Activated CD4-positive, alpha-beta T cell treated with anti-CD3 and anti-CD28 coated beads, Interleukin-2, amount 50 U/mL, for 16 hours (primary cell): ENCODE measurements around the gene ST6GALNAC3.
"Not testable (repeated sequence)": the region's sequence is repeated elsewhere in the genome, so short reads cannot be mapped to it uniquely, and the experiment has no call there.

Source experiments
- DNase-seq: peaks from one replicate; pipeline ENCODE4 v3.0.0-alpha.2; 2020

The ST6GALNAC3 gene

GRCh38 chr1:76074321-76075187, at the start of gene ST6GALNAC3:
ST6GALNAC3 (plus strand) TSS chr1:76074746.
- DNase-seq = peak; percentile 68

- no peak for DNase-seq
Observed at GRCh38 chr1:76027341-76027740, 47.2 kb upstream of the ST6GALNAC3 start.

- no peak for DNase-seq
Observed at GRCh38 chr1:76029331-76029730, 45.2 kb upstream of the ST6GALNAC3 start.

GRCh38 chr1:76031496-76031895, 43.0 kb upstream of the ST6GALNAC3 start:
- DNase-seq = no peak

GRCh38 chr1:76033800-76034475, 40.6 kb upstream of the ST6GALNAC3 start:
- DNase-seq = no peak

GRCh38 chr1:76035053-76035452, 39.5 kb upstream of the ST6GALNAC3 start:
- DNase-seq = no peak

- DNase-seq = no peak
Observed at GRCh38 chr1:76037324-76037723, 37.2 kb upstream of the ST6GALNAC3 start.

- DNase-seq = no peak
Observed at GRCh38 chr1:76038287-76039004, 36.1 kb upstream of the ST6GALNAC3 start.

GRCh38 chr1:76046149-76046548, 28.4 kb upstream of the ST6GALNAC3 start:
- no peak for DNase-seq

- DNase-seq = no peak
Observed at GRCh38 chr1:76048219-76048618, 26.3 kb upstream of the ST6GALNAC3 start.

- DNase-seq = no peak
Observed at GRCh38 chr1:76048926-76049325, 25.6 kb upstream of the ST6GALNAC3 start.

GRCh38 chr1:76049498-76049897, 25.0 kb upstream of the ST6GALNAC3 start:
- no peak for DNase-seq

- DNase-seq = not testable (repeated sequence)
Observed at GRCh38 chr1:76050073-76050472, 24.5 kb upstream of the ST6GALNAC3 start.

GRCh38 chr1:76053021-76053420, 21.5 kb upstream of the ST6GALNAC3 start:
- peak; percentile 21 for DNase-seq

- no peak for DNase-seq
Observed at GRCh38 chr1:76054359-76054758, 20.2 kb upstream of the ST6GALNAC3 start.

GRCh38 chr1:76055987-76056386, 18.6 kb upstream of the ST6GALNAC3 start:
- DNase-seq = no peak

GRCh38 chr1:76059451-76059850, 15.1 kb upstream of the ST6GALNAC3 start:
- no peak for DNase-seq

- DNase-seq = no peak
Observed at GRCh38 chr1:76065270-76065669, 9.3 kb upstream of the ST6GALNAC3 start.

- DNase-seq = no peak
Observed at GRCh38 chr1:76066394-76066793, 8.2 kb upstream of the ST6GALNAC3 start.

- DNase-seq = no peak
Observed at GRCh38 chr1:76068542-76068941, 6.0 kb upstream of the ST6GALNAC3 start.

GRCh38 chr1:76068953-76069561, 5.5 kb upstream of the ST6GALNAC3 start:
- no peak for DNase-seq

GRCh38 chr1:76070538-76070937, 4.0 kb upstream of the ST6GALNAC3 start:
- DNase-seq = no peak

- DNase-seq = no peak
Observed at GRCh38 chr1:76073481-76073880, 1.1 kb upstream of the ST6GALNAC3 start.
